MM.1S (cell line): ENCODE measurements around the gene INTS15.

Experiments used
- CTCF ChIP-seq: fragments of 300-600 bp; sonication (generic); IDR thresholded peaks from 2 replicates; pipeline ENCODE4 v1.5.1; 2016; ENCODE audit warnings: antibody characterized with exemption, low read length, mixed read lengths
- EZH2phosphoT487 ChIP-seq: fragments of 300-600 bp; sonication (generic); IDR thresholded peaks from 2 replicates; pipeline ENCODE4 v1.6.1; 2018; ENCODE audit warnings: antibody characterized with exemption, low read length

GRCh38 chr7:6619961-6620360 lies 30.1 kb downstream of the INTS15 start:
- TF ChIP-seq CTCF = no peak
- no peak for TF ChIP-seq EZH2phosphoT487
